Left lung (tissue), 10 donors: ENCODE data around the gene FGF18. TPM values are rescaled to one million over a fixed set of nuclear protein-coding genes. Genes with fewer than 3 reads are reported as not detected.

ENCODE experiments used
- ATAC-seq: fragments of 200-7000 bp; cut with Tn5 transposase; one replicate; pipeline ENCODE4 v1.9.1; 2020; ENCODE audit warnings: moderate library complexity
- DNase-seq, 4 donors: peaks; one replicate each; pipeline ENCODE4 v3.0.0-alpha.2; 2013 to 2020
- H3K27ac ChIP-seq, 2 donors: fragments of 200-600 bp; sonication (generic) in 1 of 2; one replicate each; pipeline versions ENCODE4 v1.5.0 to v1.8.0; 2020 to 2021
- H3K27me3 ChIP-seq, 2 donors: fragments of 200-600 bp; sonication (generic) in 1 of 2; one replicate each; pipeline versions ENCODE4 v1.5.0 to v1.8.0; 2020 to 2021
- H3K36me3 ChIP-seq, 2 donors: fragments of 200-600 bp; sonication (generic) in 1 of 2; one replicate each; pipeline versions ENCODE4 v1.5.0 to v1.8.0; 2020 to 2021
- H3K4me1 ChIP-seq, 2 donors: fragments of 200-600 bp; one replicate each; pipeline ENCODE4 v1.8.0; 2021
- H3K4me3 ChIP-seq, 2 donors: fragments of 200-600 bp; sonication (generic) in 1 of 2; one replicate each; pipeline versions ENCODE4 v1.5.0 to v1.8.0; 2020 to 2021; ENCODE audit warnings: mild to moderate bottlenecking in 1 of 2
- H3K9me3 ChIP-seq, 2 donors: fragments of 200-600 bp; sonication (generic) in 1 of 2; one replicate each; pipeline versions ENCODE4 v1.5.0 to v1.8.0; 2020 to 2021
- intact Hi-C, 2 donors: fragments of 100-400 bp; cut with DNase I; formaldehyde crosslinking; loops; one replicate each; pipeline versions ENCODE4 v1.11.2 to v1.14.2; 2022
- polyA plus RNA-seq, 6 donors: library from polyadenylated mRNA; unstranded; fragments of 120-200 nt; gene quantifications; one replicate each; pipeline ENCODE4 v1.2.1, GENCODE V29; 2013; ENCODE audit not compliant: insufficient read length in 6 of 6
- total RNA-seq, 2 donors: library from RNA; stranded (reverse); fragmentation: NEBNext Ultra II Directional; extraction: Animal tissue kit (Norgen Biotek cat#: 25700); gene quantifications; one replicate each; pipeline ENCODE4 v1.2.1, GENCODE V29; 2021
- TF ChIP-seq, protein P1 (sequence below), 2 donors: fragments of 200-600 bp; sonication (generic) in 1 of 2; IDR thresholded peaks; one replicate each; pipeline versions ENCODE4 v1.5.0 to v1.8.0; 2021; ENCODE audit warnings: antibody characterized with exemption in 2 of 2
- donor health status: DM: no; HTN: yes; CAD: no.
- donor health status: DM: no; HTN: no; CAD: no.

Gene FGF18
- total and polyA plus RNA-seq, 8 donors, result 2.3 to 12.2 (median 5.9) TPM

DNA sequence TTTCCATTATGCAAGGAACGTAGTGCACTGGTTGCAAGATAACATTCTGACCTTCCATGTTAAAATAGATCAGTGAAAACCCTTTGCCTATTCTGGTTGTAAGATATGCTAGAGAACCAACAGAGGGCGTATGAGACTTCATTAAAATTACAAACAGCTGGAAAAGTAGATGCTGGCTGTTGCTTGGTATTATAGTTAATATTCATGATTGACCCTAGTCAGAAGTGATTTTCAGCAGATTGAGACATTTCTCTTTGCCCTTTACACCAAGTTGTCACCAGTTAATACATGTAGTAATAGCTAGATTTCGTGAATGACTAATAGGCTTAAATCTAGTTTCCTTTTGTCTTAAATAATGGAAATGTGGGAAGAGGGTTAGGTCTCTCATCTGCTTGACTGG, 13.8 kb upstream of the FGF18 start:
- H3K9me3 ChIP-seq, result no peaks in the 10 kb centered on the region
- H3K27me3 ChIP-seq, result no peaks in the 10 kb centered on the region
- DNase-seq (no peak), ATAC-seq (no peak)
- peaks cover 0 to 20% of the 10 kb centered on the region in 2 donors for H3K4me1 ChIP-seq
- TF ChIP-seq, protein P1, sequence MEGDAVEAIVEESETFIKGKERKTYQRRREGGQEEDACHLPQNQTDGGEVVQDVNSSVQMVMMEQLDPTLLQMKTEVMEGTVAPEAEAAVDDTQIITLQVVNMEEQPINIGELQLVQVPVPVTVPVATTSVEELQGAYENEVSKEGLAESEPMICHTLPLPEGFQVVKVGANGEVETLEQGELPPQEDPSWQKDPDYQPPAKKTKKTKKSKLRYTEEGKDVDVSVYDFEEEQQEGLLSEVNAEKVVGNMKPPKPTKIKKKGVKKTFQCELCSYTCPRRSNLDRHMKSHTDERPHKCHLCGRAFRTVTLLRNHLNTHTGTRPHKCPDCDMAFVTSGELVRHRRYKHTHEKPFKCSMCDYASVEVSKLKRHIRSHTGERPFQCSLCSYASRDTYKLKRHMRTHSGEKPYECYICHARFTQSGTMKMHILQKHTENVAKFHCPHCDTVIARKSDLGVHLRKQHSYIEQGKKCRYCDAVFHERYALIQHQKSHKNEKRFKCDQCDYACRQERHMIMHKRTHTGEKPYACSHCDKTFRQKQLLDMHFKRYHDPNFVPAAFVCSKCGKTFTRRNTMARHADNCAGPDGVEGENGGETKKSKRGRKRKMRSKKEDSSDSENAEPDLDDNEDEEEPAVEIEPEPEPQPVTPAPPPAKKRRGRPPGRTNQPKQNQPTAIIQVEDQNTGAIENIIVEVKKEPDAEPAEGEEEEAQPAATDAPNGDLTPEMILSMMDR (IDR thresholded peaks at IDR 0.05), result peak in 1 of 2 donors; percentile 22
- H3K4me3 ChIP-seq, result no peak overlapping the region
- intact Hi-C loops, result no loop called here
- no peak overlapping the region for H3K27ac ChIP-seq
- peaks cover 0 to 74% of the 10 kb centered on the region in 2 donors for H3K36me3 ChIP-seq

DNA sequence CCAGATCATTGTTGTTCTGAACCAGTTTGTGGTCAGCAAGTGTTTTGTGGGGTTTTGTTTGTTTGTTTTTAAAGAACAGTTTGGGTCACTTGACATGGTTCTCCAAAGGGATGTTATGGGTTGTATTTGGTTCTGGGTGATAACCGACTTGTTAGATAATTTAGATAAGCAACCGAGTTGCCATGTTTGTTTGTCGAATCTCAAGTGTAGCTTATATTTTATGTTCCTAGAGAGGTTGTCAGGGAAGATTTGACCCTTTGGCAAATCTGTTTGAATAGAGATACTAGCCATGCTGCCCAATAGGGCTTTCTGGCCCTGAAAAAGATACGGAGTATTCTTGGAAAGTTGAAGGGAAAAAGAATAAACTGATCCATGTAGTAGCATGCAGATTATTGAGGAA, 12.2 kb upstream of the FGF18 start:
- intact Hi-C loops, result no loop called here
- TF ChIP-seq, protein P1 (IDR thresholded peaks at IDR 0.05), result no peak

DNA sequence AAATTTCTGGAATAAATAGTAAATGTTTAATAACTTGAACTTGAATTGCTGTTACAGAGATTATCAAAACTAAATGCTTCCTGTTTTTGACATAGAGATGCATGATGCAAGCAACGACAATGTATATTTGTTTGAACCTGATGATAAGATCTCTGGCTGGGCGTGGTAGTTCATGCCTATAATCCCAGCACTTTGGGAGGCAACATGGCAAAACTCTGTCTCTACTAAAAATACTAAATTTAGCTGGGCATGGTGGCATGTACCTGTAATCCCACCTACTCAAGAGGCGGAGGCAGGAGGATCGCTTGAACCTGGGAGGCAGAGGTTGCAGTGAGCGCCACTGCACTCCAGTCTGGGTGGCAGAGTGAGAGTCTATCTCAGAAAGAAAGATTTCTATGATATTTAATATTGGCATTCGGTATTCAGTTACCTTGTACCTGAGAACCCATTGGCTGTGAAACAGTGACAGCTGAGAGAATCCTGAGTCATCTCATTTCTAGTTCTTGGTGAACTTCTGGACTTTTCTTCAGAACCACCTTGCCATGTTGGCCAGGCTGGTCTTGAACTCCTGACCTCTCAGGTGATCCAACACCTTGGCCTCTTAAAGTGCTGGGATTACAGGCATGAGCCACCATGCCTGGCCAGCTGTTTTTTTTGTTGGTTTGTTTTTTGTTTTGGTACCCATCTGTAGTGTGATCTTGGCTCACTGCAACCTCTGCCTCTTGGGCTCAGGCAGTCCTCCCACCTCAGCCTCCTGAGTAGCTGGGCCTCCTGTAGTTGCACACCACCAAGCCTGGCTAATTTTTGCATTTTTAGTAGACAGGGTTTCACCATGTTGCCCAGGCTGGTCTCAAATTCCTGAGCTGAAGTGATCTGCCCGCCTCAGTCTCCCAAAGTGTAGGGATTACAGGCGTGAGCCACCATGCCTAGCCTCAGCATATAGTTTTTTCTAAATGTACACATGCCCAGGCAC, 10.0 kb upstream of the FGF18 start:
- ATAC-seq, result no peak
- intact Hi-C loops, result no loop called here

More for the DNA sequence above, 12.2 kb upstream of the FGF18 start:
- H3K36me3 ChIP-seq, result peaks cover 0 to 75% of the 10 kb centered on the region in 2 donors
- DNase-seq, result no peak
- peaks cover 0 to 18% of the 10 kb centered on the region in 2 donors for H3K4me1 ChIP-seq
- H3K27me3 ChIP-seq, result no peaks in the 10 kb centered on the region
- H3K27ac ChIP-seq, result no peak overlapping the region
- ATAC-seq, result no peak
- no peak overlapping the region for H3K4me3 ChIP-seq
- H3K9me3 ChIP-seq, result no peaks in the 10 kb centered on the region

DNA sequence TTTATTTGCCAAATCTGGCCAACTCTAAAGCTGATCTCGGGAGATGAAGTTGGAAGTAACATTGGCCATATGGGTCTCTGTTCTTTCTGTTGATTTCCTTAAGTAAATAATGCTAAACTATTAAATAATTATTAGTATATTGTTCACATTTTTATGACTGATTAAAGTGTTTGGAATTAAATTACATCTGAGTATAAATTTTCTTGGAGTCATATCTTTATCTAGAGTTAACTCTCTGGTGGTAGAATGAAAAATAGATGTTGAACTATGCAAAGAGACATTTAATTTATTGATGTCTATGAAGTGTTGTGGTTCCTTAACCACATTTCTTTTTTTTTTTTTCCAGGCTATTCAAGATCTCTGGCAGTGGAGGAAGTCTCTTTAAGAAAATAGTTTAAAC, 9.3 kb upstream of the FGF18 start:
- TF ChIP-seq, protein P1 (IDR thresholded peaks at IDR 0.05), result no peak
- H3K4me3 ChIP-seq, result no peak overlapping the region
- no peaks in the 10 kb centered on the region for H3K9me3 ChIP-seq
- ATAC-seq (no peak), DNase-seq (peak in 1 of 4 donors; percentile 33)
- H3K27ac ChIP-seq, result no peak overlapping the region
- intact Hi-C loops, result no loop called here
- H3K27me3 ChIP-seq, result no peaks in the 10 kb centered on the region
- H3K36me3 ChIP-seq, result peaks cover 0 to 83% of the 10 kb centered on the region in 2 donors
- peaks cover 0 to 18% of the 10 kb centered on the region in 2 donors for H3K4me1 ChIP-seq

More for the DNA sequence above, 10.0 kb upstream of the FGF18 start:
- TF ChIP-seq, protein P1 (IDR thresholded peaks at IDR 0.05), result no peak
- H3K9me3 ChIP-seq, result no peaks in the 10 kb centered on the region
- H3K27me3 ChIP-seq, result no peaks in the 10 kb centered on the region
- peaks cover 0 to 89% of the 10 kb centered on the region in 2 donors for H3K36me3 ChIP-seq
- no peak for DNase-seq
- H3K27ac ChIP-seq, result no peak overlapping the region
- H3K4me1 ChIP-seq, result peaks cover 0 to 18% of the 10 kb centered on the region in 2 donors
- no peak overlapping the region for H3K4me3 ChIP-seq

DNA sequence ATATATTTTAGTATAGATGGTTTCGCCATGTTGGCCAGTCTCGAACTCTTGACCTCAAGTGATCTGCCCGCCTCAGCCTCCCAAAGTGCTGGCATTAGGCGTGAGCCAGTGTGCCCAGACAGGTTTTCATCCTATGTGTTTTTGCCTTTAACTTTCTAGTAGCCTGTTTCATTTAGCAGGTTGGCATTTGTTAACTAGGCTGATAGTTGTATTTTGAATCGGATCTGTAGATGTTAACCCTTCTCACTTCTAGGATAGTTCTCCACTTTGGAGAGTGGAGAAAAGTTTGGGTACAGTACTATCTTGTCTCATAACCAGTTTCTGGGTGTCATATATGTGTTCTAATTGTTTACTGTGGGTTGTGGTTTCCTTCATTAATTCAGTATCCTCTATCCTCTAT, 7.3 kb upstream of the FGF18 start:
- H3K27ac ChIP-seq, result no peak overlapping the region
- no peaks in the 10 kb centered on the region for H3K9me3 ChIP-seq
- DNase-seq (no peak), ATAC-seq (no peak)
- peaks cover 0 to 12% of the 10 kb centered on the region in 2 donors for H3K4me1 ChIP-seq
- no peaks in the 10 kb centered on the region for H3K27me3 ChIP-seq
- H3K36me3 ChIP-seq, result peaks cover 0 to 63% of the 10 kb centered on the region in 2 donors
- intact Hi-C loops, result no loop called here
- TF ChIP-seq, protein P1 (IDR thresholded peaks at IDR 0.05), result no peak
- H3K4me3 ChIP-seq, result no peak overlapping the region
